Mesenchymal stem cell (in vitro differentiated cells and primary cell): ENCODE results near the gene CDC20.

Experiments used
- DNase-seq: peaks from one replicate; pipeline ENCODE4 v3.0.0-alpha.2; 2013
- H2AFZ ChIP-seq: one replicate; pipeline ENCODE4 v1.6.1; 2013; ENCODE audit warnings: low read depth, mild to moderate bottlenecking, control low read depth, inconsistent platforms, low read length, moderate library complexity
- H2AK5ac ChIP-seq: 2 replicates; pipeline ENCODE4 v1.6.1; 2013; ENCODE audit warnings: low read length, moderate library complexity, mild to moderate bottlenecking, inconsistent platforms; ENCODE audit not compliant: severe bottlenecking
- H2BK120ac ChIP-seq: one replicate; pipeline ENCODE4 v1.6.1; 2013; ENCODE audit warnings: low read depth, mild to moderate bottlenecking, inconsistent platforms, low read length, moderate library complexity
- H2BK12ac ChIP-seq, 2 experiments: one replicate each; pipeline ENCODE4 v1.6.1; 2013; ENCODE audit warnings: inconsistent platforms in 2 of 2, low read length in 2 of 2, mild to moderate bottlenecking in 2 of 2, moderate library complexity in 2 of 2, control low read depth in 1 of 2
- H2BK15ac ChIP-seq: one replicate; pipeline ENCODE4 v1.6.1; 2013; ENCODE audit warnings: mild to moderate bottlenecking, low read depth, inconsistent platforms; ENCODE audit not compliant: poor library complexity, severe bottlenecking
- H2BK5ac ChIP-seq: 2 replicates; pipeline ENCODE4 v1.6.1; 2013; ENCODE audit warnings: low read depth, mild to moderate bottlenecking, low read length, control low read depth, inconsistent platforms; ENCODE audit not compliant: poor library complexity, severe bottlenecking
- H3K14ac ChIP-seq, 2 experiments: one replicate each; pipeline ENCODE4 v1.6.1; 2013; ENCODE audit warnings: inconsistent platforms in 2 of 2, low read length in 2 of 2, control low read depth in 1 of 2, mild to moderate bottlenecking in 1 of 2, moderate library complexity in 1 of 2
- H3K18ac ChIP-seq, 2 experiments: one replicate each; pipeline ENCODE4 v1.6.1; 2013; ENCODE audit warnings: inconsistent platforms in 2 of 2, low read length in 2 of 2, control low read depth in 1 of 2, low read depth in 1 of 2, mild to moderate bottlenecking in 1 of 2
- H3K23ac ChIP-seq, 2 experiments: one replicate each; pipeline ENCODE4 v1.6.1; 2013; ENCODE audit warnings: inconsistent platforms in 2 of 2, low read length in 2 of 2, mild to moderate bottlenecking in 2 of 2, moderate library complexity in 2 of 2, control low read depth in 1 of 2
- H3K27ac ChIP-seq: 2 replicates; pipeline ENCODE4 v1.5.1; 2013; ENCODE audit warnings: mild to moderate bottlenecking, moderate library complexity, low read length, control low read depth, inconsistent platforms; ENCODE audit not compliant: poor library complexity, severe bottlenecking
- H3K27me3 ChIP-seq, 2 experiments: 2 replicates each; pipeline versions ENCODE4 v1.6.1 to v1.7.0; 2013; ENCODE audit warnings: low read length in 2 of 2, mild to moderate bottlenecking in 2 of 2, moderate library complexity in 2 of 2, control low read depth in 1 of 2, inconsistent platforms in 1 of 2; ENCODE audit not compliant: control insufficient read depth in 1 of 2, insufficient read depth in 1 of 2
- H3K36me3 ChIP-seq, 2 experiments: 2 replicates each; pipeline versions ENCODE4 v1.6.1 to v1.7.0; 2013; ENCODE audit warnings: low read length in 2 of 2, control low read depth in 1 of 2, inconsistent platforms in 1 of 2, low read depth in 1 of 2, mild to moderate bottlenecking in 1 of 2; ENCODE audit not compliant: insufficient read depth in 2 of 2, control insufficient read depth in 1 of 2
- H3K4ac ChIP-seq, 2 experiments: one replicate each; pipeline ENCODE4 v1.6.1; 2013; ENCODE audit warnings: inconsistent platforms in 2 of 2, low read length in 2 of 2, mild to moderate bottlenecking in 2 of 2, moderate library complexity in 2 of 2, control low read depth in 1 of 2, low read depth in 1 of 2
- H3K4me1 ChIP-seq: 2 replicates; pipeline ENCODE4 v1.6.1; 2013; ENCODE audit warnings: low read depth, low read length, control low read depth; ENCODE audit not compliant: control insufficient read depth, insufficient read depth
- H3K4me2 ChIP-seq: 2 replicates; pipeline ENCODE4 v1.6.1; 2013; ENCODE audit warnings: low read length, mild to moderate bottlenecking, inconsistent platforms; ENCODE audit not compliant: poor library complexity, severe bottlenecking
- H3K4me3 ChIP-seq, 2 experiments: 2 replicates each; pipeline versions ENCODE4 v1.5.1 to v1.7.0; 2013; ENCODE audit warnings: low read length in 2 of 2, mild to moderate bottlenecking in 2 of 2, control low read depth in 1 of 2, low read depth in 1 of 2; ENCODE audit not compliant: insufficient read depth in 1 of 2
- H3K79me1 ChIP-seq: replicated peaks from 2 replicates; pipeline ENCODE4 v1.6.1; 2013; ENCODE audit warnings: mild to moderate bottlenecking, control low read depth, low read length, inconsistent platforms; ENCODE audit not compliant: poor library complexity, severe bottlenecking
- H3K9ac ChIP-seq: 2 replicates; pipeline ENCODE4 v1.7.0; 2013; ENCODE audit warnings: mild to moderate bottlenecking, low read length, moderate library complexity
- H3K9me3 ChIP-seq: 2 replicates; pipeline ENCODE4 v1.7.0; 2013; ENCODE audit warnings: mild to moderate bottlenecking, low read length; ENCODE audit not compliant: control insufficient read depth
- H4K8ac ChIP-seq: one replicate; pipeline ENCODE4 v1.6.1; 2013; ENCODE audit warnings: inconsistent platforms, mild to moderate bottlenecking, low read length, moderate library complexity
- H4K91ac ChIP-seq: one replicate; pipeline ENCODE4 v1.6.1; 2013; ENCODE audit warnings: mild to moderate bottlenecking, low read length, inconsistent platforms
- WGBS: methylation state at CpG from one replicate; pipeline ENCODE4 v1.1.7; 2013; ENCODE audit warnings: mixed read lengths; 5-methylcytosine and 5-hydroxymethylcytosine counted together

Gene CDC20

GRCh38 chr1:43392702-43393101, 33.9 kb downstream of the CDC20 start:
- H3K9me3 ChIP-seq, result no peaks in the 10 kb centered on the region
- H3K14ac ChIP-seq, result no peak overlapping the region
- no peak overlapping the region for H3K4ac ChIP-seq
- H2AK5ac ChIP-seq, result no peak overlapping the region
- DNase-seq, result no peak
- H3K27me3 ChIP-seq, result no peaks in the 10 kb centered on the region
- H3K4me1 ChIP-seq, result peaks cover 9% of the 10 kb centered on the region
- no peak overlapping the region for H2BK15ac ChIP-seq
- no peak overlapping the region for H3K27ac ChIP-seq
- no peak overlapping the region for H3K18ac ChIP-seq
- H3K4me2 ChIP-seq, result no peak overlapping the region
- H3K9ac ChIP-seq, result no peak overlapping the region
- H2BK12ac ChIP-seq, result no peak overlapping the region
- peaks cover 5 to 40% of the 10 kb centered on the region in 2 experiments for H3K36me3 ChIP-seq
- peaks cover 14% of the 10 kb centered on the region for H3K79me1 ChIP-seq
- H3K23ac ChIP-seq, result no peak overlapping the region
- no peak overlapping the region for H2AFZ ChIP-seq
- H3K4me3 ChIP-seq, result no peak overlapping the region
- H4K91ac ChIP-seq, result no peak overlapping the region
- no peak overlapping the region for H4K8ac ChIP-seq
- H2BK5ac ChIP-seq, result no peak overlapping the region
- no peak overlapping the region for H2BK120ac ChIP-seq
- 80% methylated on average over 3 of the region's 3 CpGs for WGBS

- no peak overlapping the region for H4K91ac ChIP-seq
- H3K18ac ChIP-seq, result no peak overlapping the region
- no peak overlapping the region for H3K23ac ChIP-seq
- no peak overlapping the region for H3K9ac ChIP-seq
- peaks cover 3% of the 10 kb centered on the region for H3K4me1 ChIP-seq
- 100% methylated on average over 1 of the region's 4 CpGs for WGBS
- no peak overlapping the region for H3K4me3 ChIP-seq
- no peak overlapping the region for H4K8ac ChIP-seq
- no peak overlapping the region for H3K14ac ChIP-seq
- H2AK5ac ChIP-seq, result no peak overlapping the region
- no peak overlapping the region for H3K4me2 ChIP-seq
- peaks cover 5 to 36% of the 10 kb centered on the region in 2 experiments for H3K36me3 ChIP-seq
- H2BK5ac ChIP-seq, result no peak overlapping the region
- H2BK15ac ChIP-seq, result no peak overlapping the region
- no peak overlapping the region for H2BK12ac ChIP-seq
- no peaks in the 10 kb centered on the region for H3K9me3 ChIP-seq
- no peaks in the 10 kb centered on the region for H3K27me3 ChIP-seq
- H3K4ac ChIP-seq, result no peak overlapping the region
- peaks cover 25% of the 10 kb centered on the region for H3K79me1 ChIP-seq
- no peak overlapping the region for H3K27ac ChIP-seq
- no peak overlapping the region for H2BK120ac ChIP-seq
- DNase-seq, result no peak
- H2AFZ ChIP-seq, result no peak overlapping the region
Measured at GRCh38 chr1:43395523-43395922, 36.7 kb downstream of the CDC20 start.

- peaks cover 28% of the 10 kb centered on the region for H3K79me1 ChIP-seq
- no peak overlapping the region for H2BK120ac ChIP-seq
- no peak overlapping the region for H2BK12ac ChIP-seq
- H2BK5ac ChIP-seq, result no peak overlapping the region
- H4K91ac ChIP-seq, result no peak overlapping the region
- H2AFZ ChIP-seq, result no peak overlapping the region
- no peak overlapping the region for H3K4me2 ChIP-seq
- H3K23ac ChIP-seq, result no peak overlapping the region
- no peaks in the 10 kb centered on the region for H3K9me3 ChIP-seq
- H2AK5ac ChIP-seq, result no peak overlapping the region
- H3K9ac ChIP-seq, result no peak overlapping the region
- no peak overlapping the region for H3K4ac ChIP-seq
- no peak overlapping the region for H3K4me3 ChIP-seq
- H2BK15ac ChIP-seq, result no peak overlapping the region
- peaks cover 8 to 40% of the 10 kb centered on the region in 2 experiments for H3K36me3 ChIP-seq
- H3K18ac ChIP-seq, result no peak overlapping the region
- no peak overlapping the region for H3K14ac ChIP-seq
- 83% methylated on average over 1 of the region's 1 CpG for WGBS
- no peak for DNase-seq
- peaks cover under 1% of the 10 kb centered on the region for H3K4me1 ChIP-seq
- no peak overlapping the region for H4K8ac ChIP-seq
- no peaks in the 10 kb centered on the region for H3K27me3 ChIP-seq
- H3K27ac ChIP-seq, result no peak overlapping the region
Measured at GRCh38 chr1:43396059-43396458, 37.3 kb downstream of the CDC20 start.

- Histone ChIP-seq H2BK120ac (no peak overlapping the region), H3K14ac (no peak overlapping the region), H3K27me3 (no peaks in the 10 kb centered on the region), H2AK5ac (no peak overlapping the region), H3K27ac (no peak overlapping the region), H3K23ac (no peak overlapping the region), H3K4me2 (no peak overlapping the region), H4K8ac (no peak overlapping the region), H3K4me3 (no peak overlapping the region), H2BK5ac (no peak overlapping the region), H2AFZ (no peak overlapping the region), H2BK12ac (no peak overlapping the region), H3K4ac (no peak overlapping the region), H3K9ac (no peak overlapping the region), H3K4me1 (no peaks in the 10 kb centered on the region), H3K79me1 (peaks cover 40% of the 10 kb centered on the region), H3K18ac (no peak overlapping the region), H4K91ac (no peak overlapping the region), H2BK15ac (no peak overlapping the region), H3K36me3 (peaks cover 8 to 52% of the 10 kb centered on the region in 2 experiments), H3K9me3 (no peaks in the 10 kb centered on the region)
- no peak for DNase-seq
- WGBS, result 99% methylated on average over 3 of the region's 3 CpGs
Measured at GRCh38 chr1:43398227-43398626, 39.4 kb downstream of the CDC20 start.
